HG02763 (cell line): Measurements from ENCODE around the gene ARHGEF40.
A peak's percentile ranks its signal among the peaks of the same experiment; 100 is the strongest.

Experiments used
- ATAC-seq: cut with Tn5 transposase; IDR thresholded peaks from one replicate; pipeline ENCODE4 v1.9.1; 2021; ENCODE audit warnings: mild to moderate bottlenecking, moderate library complexity; ENCODE audit not compliant: unreplicated experiment

Gene ARHGEF40

DNA sequence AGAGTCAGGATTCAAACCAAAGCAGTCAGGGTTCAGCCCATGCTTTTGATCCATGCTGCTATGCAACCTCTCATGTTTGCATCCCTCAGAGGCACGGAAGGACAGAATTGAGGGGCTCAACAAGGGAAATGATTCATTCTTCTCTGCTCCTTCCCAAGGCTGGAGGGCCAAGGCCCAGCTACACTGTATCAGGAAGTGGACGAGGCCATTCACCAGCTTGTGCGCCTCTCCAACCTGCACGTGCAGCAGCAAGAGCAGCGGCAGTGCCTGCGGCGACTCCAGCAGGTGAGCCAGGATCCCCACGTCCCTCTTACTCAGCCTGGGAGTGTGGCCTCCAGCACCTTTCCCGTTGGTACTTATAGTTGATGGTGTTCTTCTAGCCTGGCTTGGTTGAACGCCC lies 8.6 kb downstream of the ARHGEF40 start:
- ATAC-seq = no peak

GRCh38 chr14:21081521-21082142 lies 11.5 kb downstream of the ARHGEF40 start:
- no peak for ATAC-seq

GRCh38 chr14:21083565-21084325 lies 13.6 kb downstream of the ARHGEF40 start:
- ATAC-seq = no peak

- no peak for ATAC-seq
Observed at GRCh38 chr14:21084396-21084795, 14.3 kb downstream of the ARHGEF40 start.

DNA sequence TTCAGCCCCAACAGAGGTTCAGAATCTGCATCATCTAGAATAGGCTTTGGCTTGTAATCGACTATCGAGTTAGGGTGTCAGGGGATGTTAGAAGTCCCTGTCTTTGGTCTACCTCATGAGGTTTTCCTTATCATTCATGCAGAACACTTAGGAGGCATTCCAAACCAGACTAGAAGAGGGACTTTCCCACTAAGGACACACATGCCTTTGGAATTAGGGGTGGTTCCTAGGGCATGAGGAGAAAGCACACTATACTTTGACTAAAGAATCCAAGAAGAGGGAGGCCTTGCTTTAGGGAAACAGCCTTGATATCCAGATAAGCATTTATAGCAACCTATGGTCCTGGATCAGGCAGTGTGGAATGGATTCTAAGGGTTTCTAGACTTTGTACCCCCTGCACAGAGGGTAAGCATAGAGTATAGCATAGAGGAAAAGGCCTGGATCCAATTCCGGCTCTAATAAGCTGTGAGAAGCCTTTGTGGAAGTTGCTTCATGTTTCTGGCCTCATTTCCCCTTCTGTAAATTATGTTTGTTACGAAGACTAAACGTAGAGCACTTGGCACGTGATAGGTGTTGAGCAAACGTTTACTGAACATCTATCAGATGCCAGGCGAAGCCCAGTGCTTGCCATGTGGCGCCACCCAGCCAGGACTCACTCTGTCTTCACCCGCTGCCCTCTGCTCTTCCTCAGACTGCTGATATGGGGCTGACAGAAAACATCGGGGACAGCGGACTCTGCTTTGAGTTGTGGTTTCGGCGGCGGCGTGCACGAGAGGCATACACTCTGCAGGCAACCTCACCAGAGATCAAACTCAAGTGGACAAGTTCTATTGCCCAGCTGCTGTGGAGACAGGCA lies 15.1 kb downstream of the ARHGEF40 start:
- no peak for ATAC-seq

DNA sequence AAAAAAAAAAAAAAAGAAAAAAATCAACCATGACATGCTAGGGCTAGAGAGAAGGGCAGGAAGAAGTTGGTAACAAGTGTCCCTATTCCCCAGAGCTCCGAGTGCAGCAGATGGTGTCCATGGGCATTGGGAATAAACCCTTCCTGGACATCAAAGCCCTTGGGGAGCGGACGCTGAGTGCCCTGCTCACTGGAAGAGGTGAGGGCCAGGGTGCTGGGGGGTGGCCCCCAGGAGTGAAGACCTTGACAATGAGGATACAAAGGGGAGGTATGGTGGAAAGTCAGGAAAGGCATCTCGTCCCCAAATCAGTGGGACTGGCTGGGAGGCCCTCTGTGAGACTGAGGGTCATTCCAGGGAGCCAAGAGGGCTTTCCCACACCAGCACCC lies 16.8 kb downstream of the ARHGEF40 start:
- no peak for ATAC-seq

DNA sequence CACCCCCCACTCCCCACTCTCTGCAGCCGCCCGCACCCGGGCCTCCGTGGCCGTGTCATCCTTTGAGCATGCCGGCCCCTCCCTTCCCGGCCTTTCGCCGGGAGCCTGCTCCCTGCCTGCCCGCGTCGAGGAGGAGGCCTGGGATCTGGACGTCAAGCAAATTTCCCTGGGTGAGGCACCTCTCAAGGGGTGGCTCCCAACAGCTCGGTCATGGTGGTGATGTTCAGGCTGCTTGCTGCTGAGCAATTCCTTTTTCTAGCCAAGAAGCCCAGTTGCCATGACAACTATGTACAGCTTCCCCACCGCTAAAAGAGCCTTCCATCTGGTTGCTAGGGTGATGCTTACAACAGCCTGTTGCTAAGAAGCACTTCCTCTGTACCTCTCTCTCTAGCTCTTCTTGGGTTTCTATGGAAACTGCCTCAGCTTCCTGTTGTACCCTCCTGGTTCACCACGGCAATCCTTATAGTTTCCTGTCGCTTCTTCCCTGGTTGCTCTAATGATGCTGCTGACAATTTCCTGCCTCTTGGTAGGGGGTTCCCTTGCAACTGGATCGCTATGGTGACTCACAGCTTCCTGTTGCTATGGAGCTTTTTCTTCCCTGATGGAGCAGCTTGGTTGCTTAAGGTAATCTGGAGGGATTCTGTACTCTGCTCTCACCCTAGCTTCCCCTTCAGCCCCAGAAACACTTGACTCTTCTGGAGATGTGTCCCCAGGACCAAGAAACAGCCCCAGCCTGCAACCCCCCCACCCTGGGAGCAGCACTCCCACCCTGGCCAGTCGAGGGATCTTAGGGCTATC lies 17.4 kb downstream of the ARHGEF40 start:
- no peak for ATAC-seq

DNA sequence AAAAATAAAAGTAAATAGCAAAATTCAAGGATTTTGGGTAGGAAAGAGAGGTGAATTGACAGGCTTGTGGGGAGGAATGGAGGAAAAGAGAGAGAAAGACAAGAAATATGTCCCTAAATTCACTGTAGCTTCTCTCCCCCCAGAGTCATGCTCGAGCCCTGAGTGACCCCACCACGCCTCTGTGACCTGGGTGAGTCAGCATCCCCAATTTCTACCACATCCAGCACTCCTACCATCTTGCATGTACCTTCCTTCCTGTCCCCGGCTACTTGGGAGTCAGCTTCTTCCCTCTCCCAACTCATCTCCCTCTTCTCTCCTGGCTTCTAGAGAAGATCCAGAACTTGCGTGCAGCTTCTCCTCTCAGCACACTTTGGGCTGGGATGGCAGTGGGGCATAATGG lies 18.6 kb downstream of the ARHGEF40 start:
- no peak for ATAC-seq

GRCh38 chr14:21089271-21089670 lies 19.2 kb downstream of the ARHGEF40 start:
- ATAC-seq = no peak

GRCh38 chr14:21089877-21090193 lies 19.7 kb downstream of the ARHGEF40 start:
- no peak for ATAC-seq

DNA sequence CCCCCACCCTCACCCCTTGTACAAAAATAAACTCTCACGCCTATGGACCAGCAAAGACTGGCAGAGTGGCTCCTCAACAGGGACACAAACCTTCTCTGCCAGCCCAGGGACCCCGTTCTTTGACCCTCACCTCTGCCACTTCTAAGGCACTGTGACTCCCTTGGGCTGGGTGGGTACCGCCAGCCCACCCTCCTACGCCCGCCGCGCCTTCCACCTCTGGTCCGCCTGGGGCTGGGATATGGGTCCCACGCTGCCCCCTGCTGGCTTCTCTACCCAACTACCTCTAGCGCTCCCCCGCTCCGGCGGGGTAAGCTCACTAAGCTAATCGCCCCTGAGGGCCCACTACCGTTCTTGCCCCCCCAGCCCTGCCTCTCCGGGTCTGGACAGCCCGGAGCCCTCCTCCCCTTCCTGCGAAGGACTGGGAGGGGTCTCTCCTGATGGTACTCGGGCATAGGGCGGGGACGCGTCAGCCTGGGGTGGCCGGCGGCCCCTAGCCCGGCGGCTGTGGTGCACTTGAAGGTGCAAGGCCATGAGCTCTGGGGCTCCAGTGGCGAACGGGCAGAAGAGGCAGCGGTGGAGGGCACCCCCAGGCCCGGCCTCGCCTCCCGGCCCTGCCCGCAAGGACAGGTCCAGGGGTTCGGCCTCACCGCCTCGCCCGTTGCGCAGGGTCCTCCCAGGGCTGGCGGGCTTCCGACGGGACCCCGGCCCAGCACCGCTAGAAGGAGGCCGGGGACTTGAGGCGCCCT lies 20.3 kb downstream of the ARHGEF40 start:
- ATAC-seq = no peak

DNA sequence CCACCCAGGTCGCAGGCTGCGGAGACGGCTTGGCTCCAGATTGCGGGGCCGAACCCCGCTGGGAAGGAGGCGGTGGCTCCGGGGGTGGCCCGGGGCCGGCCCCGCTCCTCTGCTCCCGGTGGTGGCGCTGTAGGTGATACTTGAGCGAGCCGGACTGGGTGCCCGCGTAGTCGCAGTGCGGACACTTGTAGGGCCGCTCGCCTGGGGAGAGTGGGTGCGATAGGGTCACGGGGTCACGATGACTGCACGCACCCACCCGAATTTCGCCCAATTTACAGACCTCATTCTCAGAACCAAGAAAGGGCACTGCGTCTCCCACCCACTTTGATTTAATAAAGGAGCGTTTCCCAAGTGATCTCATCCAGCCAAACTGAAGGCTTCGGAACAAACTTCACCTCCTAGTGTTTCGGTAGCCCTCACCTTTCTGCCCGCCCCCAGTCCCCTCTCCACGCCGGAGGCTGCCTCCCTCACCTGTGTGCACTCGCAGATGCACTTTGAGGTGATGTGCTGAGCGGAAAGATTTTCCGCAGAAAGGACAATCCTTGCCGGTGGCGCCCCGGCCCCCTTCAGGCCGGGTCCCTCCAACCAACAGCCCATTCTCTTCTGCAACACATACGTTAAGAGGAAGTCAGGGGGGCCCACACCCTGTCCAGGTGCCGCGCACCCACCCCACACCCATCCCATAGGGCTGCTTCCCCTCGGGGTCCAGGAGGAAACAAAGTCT lies 21.0 kb downstream of the ARHGEF40 start:
- no peak for ATAC-seq

- no peak for ATAC-seq
Observed at GRCh38 chr14:21091821-21092272, 21.7 kb downstream of the ARHGEF40 start.

DNA sequence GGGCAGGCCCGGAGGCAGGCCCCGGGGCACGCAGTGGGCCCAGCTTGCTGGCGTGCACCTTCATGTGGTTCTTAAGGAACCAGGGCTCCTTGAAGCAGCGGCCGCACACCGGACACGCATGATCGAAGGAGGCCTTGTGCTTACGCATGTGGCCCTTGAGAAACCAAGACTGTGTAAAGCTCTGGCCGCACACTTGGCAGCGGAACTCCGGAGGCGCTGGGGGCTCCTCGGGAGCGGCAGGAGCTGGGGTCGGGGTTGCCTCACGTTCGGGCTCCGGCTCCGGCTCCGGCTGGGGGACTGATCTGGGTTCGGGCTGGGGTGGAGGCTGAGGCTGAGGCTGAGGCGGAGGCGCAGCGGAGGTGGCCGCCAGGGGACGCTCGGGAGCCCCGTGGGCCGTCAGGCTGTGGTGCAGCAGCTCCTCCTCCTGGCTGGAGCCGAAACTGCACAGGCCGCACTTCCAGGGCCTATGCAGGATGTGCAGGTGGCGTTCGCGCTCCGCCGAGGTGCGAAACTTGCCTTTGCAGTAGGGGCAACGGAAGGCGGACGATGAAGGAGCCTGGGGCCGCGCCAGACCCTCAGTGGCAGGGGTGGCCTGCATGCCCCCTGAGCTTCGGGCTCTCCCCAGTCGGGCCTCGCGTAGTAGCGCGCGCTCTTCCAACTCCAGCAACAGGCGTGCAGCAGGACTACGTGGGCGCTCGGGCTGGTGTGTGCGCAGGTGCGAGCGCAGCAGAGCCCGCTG lies 22.3 kb downstream of the ARHGEF40 start:
- peak; percentile 86 for ATAC-seq

DNA sequence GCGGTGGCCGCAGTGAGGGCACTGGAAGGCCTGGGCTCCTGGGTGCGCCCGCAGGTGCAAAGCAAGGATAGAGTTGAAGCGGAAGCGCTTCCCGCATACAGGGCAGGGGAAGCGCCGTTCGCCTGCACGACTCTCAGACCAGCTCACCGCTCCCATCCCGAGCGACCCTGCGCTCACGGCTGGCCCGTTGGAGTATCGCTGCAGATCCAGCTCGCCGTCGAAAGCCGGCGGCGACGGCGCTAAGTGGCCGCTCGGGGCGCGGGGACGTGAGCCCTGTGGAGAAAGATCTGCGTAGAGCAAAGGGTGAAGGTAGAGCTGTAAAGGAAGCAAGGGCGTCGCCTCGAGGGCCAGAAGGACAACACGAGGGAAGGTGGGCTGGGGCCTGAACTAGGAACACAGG lies 22.9 kb downstream of the ARHGEF40 start:
- no peak for ATAC-seq

- ATAC-seq = no peak
Observed at GRCh38 chr14:21093769-21094681, 23.9 kb downstream of the ARHGEF40 start.

- no peak for ATAC-seq
Observed at GRCh38 chr14:21095430-21096205, 25.5 kb downstream of the ARHGEF40 start.
